Peyer's patch (tissue), 4 donors: ENCODE data around the gene CADPS2. TPM values are rescaled to one million over a fixed set of nuclear protein-coding genes. Genes with fewer than 3 reads are reported as not detected.

Experiments used
- DNase-seq, 3 donors: peaks; one replicate each; pipeline ENCODE4 v3.0.0-alpha.2; 2017 to 2019
- H3K27ac ChIP-seq, 4 donors: fragments of 200-600 bp; sonication (generic); one replicate each; pipeline ENCODE4 v1.5.1; 2016 to 2019
- H3K27me3 ChIP-seq, 2 donors: fragments of 200-600 bp; sonication (generic); one replicate each; pipeline ENCODE4 v1.5.1; 2019
- H3K36me3 ChIP-seq, 3 donors: fragments of 200-600 bp; sonication (generic); one replicate each; pipeline ENCODE4 v1.5.1; 2016 to 2019
- H3K4me1 ChIP-seq, 4 donors: fragments of 200-600 bp; sonication (generic); one replicate each; pipeline ENCODE4 v1.5.1; 2016 to 2019
- H3K4me3 ChIP-seq, 4 donors: fragments of 200-600 bp; sonication (generic); 1 replicate in 3 of 4; 2 replicates in 1 of 4; pipeline ENCODE4 v1.5.1; 2016 to 2019; ENCODE audit warnings: mild to moderate bottlenecking in 1 of 4
- H3K9me3 ChIP-seq, 4 donors: fragments of 200-600 bp; sonication (generic); one replicate each; pipeline ENCODE4 v1.5.1; 2016 to 2019; ENCODE audit warnings: mild to moderate bottlenecking in 1 of 4
- POLR2A ChIP-seq, 2 donors: fragments of 450-650 bp; IDR thresholded peaks; one replicate each; pipeline ENCODE4 v1.5.1; 2017; ENCODE audit warnings: antibody characterized with exemption in 2 of 2, mild to moderate bottlenecking in 2 of 2, moderate library complexity in 2 of 2
- total RNA-seq, 4 donors: library from RNA; depleted of rRNA; stranded (reverse); fragments of >200 nt; gene quantifications; one replicate each; pipeline ENCODE4 v1.1.0, GENCODE V29; 2016
- TF ChIP-seq, protein P1 (sequence below), 6 experiments: fragments of 450-650 bp in 4 of 6; fragments of 200-600 bp in 2 of 6; sonication (generic) in 1 of 6; IDR thresholded peaks; one replicate each; pipeline ENCODE4 v1.5.1; 2017 to 2019; ENCODE audit warnings: antibody characterized with exemption in 6 of 6, mild to moderate bottlenecking in 3 of 6, moderate library complexity in 1 of 6

CADPS2 gene
- total RNA-seq, 4 donors from 2014 or later, result 11.4 to 21.5 (median 16.5) TPM

DNA sequence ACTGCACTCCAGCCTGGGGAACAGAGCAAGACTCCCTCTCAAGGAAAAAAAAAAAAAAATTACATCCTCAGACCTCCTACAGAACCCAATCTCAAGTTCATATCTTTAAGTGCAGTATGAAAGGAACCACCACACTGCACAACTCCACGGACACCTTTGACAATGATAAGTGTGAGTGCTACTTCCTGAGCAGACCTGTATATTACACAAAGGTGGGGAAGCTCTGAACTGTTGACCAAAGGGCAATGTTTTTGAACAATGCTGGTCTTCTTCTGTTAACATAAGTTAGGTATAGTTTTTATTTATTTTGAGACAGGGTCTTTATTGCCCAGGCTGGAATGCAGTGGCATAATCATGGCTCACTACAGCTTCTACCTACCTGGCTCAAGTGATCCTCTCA is 129.4 kb downstream of the CADPS2 start:
- no peak for TF ChIP-seq POLR2A (IDR thresholded peaks at IDR 0.05)
- TF ChIP-seq, protein P1, sequence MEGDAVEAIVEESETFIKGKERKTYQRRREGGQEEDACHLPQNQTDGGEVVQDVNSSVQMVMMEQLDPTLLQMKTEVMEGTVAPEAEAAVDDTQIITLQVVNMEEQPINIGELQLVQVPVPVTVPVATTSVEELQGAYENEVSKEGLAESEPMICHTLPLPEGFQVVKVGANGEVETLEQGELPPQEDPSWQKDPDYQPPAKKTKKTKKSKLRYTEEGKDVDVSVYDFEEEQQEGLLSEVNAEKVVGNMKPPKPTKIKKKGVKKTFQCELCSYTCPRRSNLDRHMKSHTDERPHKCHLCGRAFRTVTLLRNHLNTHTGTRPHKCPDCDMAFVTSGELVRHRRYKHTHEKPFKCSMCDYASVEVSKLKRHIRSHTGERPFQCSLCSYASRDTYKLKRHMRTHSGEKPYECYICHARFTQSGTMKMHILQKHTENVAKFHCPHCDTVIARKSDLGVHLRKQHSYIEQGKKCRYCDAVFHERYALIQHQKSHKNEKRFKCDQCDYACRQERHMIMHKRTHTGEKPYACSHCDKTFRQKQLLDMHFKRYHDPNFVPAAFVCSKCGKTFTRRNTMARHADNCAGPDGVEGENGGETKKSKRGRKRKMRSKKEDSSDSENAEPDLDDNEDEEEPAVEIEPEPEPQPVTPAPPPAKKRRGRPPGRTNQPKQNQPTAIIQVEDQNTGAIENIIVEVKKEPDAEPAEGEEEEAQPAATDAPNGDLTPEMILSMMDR (IDR thresholded peaks at IDR 0.05), result no peak
- Histone ChIP-seq H3K9me3 (no peaks in the 10 kb centered on the region), H3K36me3 (no peaks in the 10 kb centered on the region), H3K4me3 (no peak overlapping the region), H3K4me1 (no peaks in the 10 kb centered on the region), H3K27ac (no peak overlapping the region), H3K27me3 (no peaks in the 10 kb centered on the region)
- DNase-seq, result no peak

DNA sequence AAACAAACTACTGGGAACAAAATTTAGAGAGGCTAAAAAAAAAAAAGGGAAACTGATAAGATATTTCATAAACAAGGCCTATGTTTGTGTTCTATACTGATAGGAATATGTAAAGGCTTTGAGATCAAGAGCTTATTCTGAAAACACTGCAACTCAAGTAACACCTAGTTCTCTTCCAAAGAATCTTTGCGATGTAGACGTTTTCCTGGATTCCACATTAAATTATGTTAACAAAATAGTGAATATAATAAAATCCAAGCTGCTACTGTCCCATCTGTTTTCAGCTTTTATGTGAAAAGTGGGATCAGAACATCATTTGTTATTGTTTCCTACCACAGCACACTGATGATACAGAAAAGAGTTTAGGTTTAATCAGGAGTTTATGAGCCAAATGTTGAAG is 130.6 kb downstream of the CADPS2 start:
- H3K9me3 ChIP-seq, result no peaks in the 10 kb centered on the region
- H3K27ac ChIP-seq, result no peak overlapping the region
- H3K27me3 ChIP-seq, result no peaks in the 10 kb centered on the region
- H3K4me1 ChIP-seq, result no peaks in the 10 kb centered on the region
- H3K4me3 ChIP-seq, result no peak overlapping the region
- TF ChIP-seq, protein P1 (IDR thresholded peaks at IDR 0.05), result no peak
- TF ChIP-seq POLR2A (IDR thresholded peaks at IDR 0.05), result no peak
- DNase-seq, result no peak
- H3K36me3 ChIP-seq, result no peaks in the 10 kb centered on the region

DNA sequence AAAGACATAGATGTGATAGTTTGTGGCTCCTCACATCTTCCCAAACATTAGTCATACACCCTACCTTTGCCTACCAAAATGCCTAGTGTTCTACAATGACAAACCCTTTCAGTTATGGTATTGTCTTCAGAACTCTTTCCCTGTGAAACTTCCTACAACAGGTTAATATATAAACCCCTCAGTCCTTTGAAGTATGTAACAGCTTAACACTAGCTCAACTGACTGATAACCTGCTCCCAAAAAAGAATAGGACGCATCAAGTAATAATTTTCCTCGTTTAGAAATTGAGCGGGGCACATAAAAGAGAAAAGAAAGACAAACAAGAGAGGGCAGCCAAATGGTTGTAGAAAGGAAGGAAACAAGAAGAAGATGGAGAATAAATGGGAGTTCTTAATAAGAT is 133.7 kb downstream of the CADPS2 start:
- Histone ChIP-seq H3K27me3 (no peaks in the 10 kb centered on the region), H3K9me3 (no peaks in the 10 kb centered on the region), H3K4me1 (no peaks in the 10 kb centered on the region), H3K4me3 (no peak overlapping the region), H3K27ac (no peak overlapping the region), H3K36me3 (no peaks in the 10 kb centered on the region)
- no peak for TF ChIP-seq POLR2A (IDR thresholded peaks at IDR 0.05)
- TF ChIP-seq, protein P1 (IDR thresholded peaks at IDR 0.05), result no peak
- no peak for DNase-seq

DNA sequence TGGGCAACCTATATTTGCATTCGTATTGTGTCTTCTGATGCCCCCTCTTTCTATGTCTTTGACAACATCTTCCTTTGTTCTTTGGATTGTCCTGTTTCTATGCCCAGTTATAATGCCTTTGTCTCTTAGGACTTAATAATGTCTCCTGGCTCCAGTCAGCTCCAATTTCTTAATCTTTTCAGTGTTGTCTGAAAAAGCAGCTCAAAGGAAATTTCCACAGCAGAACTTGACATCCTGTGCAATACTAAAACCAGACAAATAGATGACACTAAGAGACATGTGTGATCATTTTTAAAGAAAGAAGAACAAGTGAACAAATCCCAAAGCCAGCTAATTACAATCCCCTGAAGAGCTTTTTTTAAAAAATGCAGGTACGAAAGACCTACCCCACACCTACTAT is 135.9 kb downstream of the CADPS2 start:
- H3K4me3 ChIP-seq, result no peak overlapping the region
- no peaks in the 10 kb centered on the region for H3K4me1 ChIP-seq
- no peaks in the 10 kb centered on the region for H3K9me3 ChIP-seq
- no peaks in the 10 kb centered on the region for H3K27me3 ChIP-seq
- H3K36me3 ChIP-seq, result no peaks in the 10 kb centered on the region
- TF ChIP-seq, protein P1 (IDR thresholded peaks at IDR 0.05), result no peak
- no peak for TF ChIP-seq POLR2A (IDR thresholded peaks at IDR 0.05)
- H3K27ac ChIP-seq, result no peak overlapping the region
- DNase-seq, result no peak

DNA sequence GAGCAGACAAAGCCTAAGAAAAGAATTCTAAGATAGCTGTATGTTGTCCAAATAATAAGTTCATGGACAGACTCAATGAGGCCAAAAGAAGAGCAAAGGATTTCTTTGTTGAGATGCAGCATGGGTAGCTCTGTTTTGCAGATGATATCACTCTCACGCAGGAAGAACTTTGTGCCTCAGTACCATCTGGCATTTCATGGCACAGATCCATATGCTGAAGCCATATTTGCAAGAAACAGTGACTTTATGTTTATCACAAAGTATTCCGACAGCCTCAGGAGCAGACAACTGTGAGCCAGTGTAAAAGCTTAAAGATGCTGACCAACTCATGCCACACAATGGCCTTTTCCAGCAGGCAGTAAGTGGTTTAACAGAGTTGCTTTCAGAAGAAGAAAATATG is 138.1 kb downstream of the CADPS2 start:
- no peaks in the 10 kb centered on the region for H3K27me3 ChIP-seq
- no peaks in the 10 kb centered on the region for H3K36me3 ChIP-seq
- H3K4me1 ChIP-seq, result no peaks in the 10 kb centered on the region
- no peak for DNase-seq
- H3K27ac ChIP-seq, result no peak overlapping the region
- no peaks in the 10 kb centered on the region for H3K9me3 ChIP-seq
- no peak overlapping the region for H3K4me3 ChIP-seq
- TF ChIP-seq POLR2A (IDR thresholded peaks at IDR 0.05), result no peak
- TF ChIP-seq, protein P1 (IDR thresholded peaks at IDR 0.05), result no peak

DNA sequence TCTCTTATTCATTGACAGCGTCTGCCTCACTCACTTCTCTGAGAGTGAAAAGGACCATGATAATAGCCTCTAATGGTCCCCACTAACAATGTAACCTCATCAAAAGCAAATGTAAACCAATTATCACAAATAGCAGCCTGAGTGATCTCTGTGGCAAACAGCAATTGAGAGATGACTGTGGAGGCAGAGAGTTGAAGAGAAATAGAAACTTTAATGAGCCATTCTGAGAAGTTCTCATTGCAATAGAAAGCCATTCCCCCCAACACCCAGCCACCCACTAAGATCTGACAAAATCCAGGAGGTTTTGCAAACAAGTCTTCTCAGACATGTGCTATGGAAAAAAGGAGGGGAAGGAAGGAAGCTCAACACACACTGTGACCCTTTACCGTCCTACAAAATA is 139.3 kb downstream of the CADPS2 start:
- Histone ChIP-seq H3K4me1 (no peaks in the 10 kb centered on the region), H3K9me3 (no peaks in the 10 kb centered on the region), H3K27ac (no peak overlapping the region), H3K36me3 (no peaks in the 10 kb centered on the region), H3K4me3 (no peak overlapping the region), H3K27me3 (no peaks in the 10 kb centered on the region)
- no peak for DNase-seq
- TF ChIP-seq, protein P1 (IDR thresholded peaks at IDR 0.05), result no peak
- no peak for TF ChIP-seq POLR2A (IDR thresholded peaks at IDR 0.05)
